HG03520 (cell line): ENCODE measurements around the gene TPI1.
"Not testable (repeated sequence)": the region's sequence is repeated elsewhere in the genome, so short reads cannot be mapped to it uniquely, and the experiment has no call there.

Experiments
- ATAC-seq: cut with Tn5 transposase; IDR thresholded peaks from one replicate; pipeline ENCODE4 v1.9.1; 2021; ENCODE audit warnings: mild to moderate bottlenecking, moderate library complexity; ENCODE audit not compliant: unreplicated experiment

Gene TPI1

GRCh38 chr12:6866920-6867412, 365 bp upstream of the TPI1 start:
- no peak for ATAC-seq

DNA sequence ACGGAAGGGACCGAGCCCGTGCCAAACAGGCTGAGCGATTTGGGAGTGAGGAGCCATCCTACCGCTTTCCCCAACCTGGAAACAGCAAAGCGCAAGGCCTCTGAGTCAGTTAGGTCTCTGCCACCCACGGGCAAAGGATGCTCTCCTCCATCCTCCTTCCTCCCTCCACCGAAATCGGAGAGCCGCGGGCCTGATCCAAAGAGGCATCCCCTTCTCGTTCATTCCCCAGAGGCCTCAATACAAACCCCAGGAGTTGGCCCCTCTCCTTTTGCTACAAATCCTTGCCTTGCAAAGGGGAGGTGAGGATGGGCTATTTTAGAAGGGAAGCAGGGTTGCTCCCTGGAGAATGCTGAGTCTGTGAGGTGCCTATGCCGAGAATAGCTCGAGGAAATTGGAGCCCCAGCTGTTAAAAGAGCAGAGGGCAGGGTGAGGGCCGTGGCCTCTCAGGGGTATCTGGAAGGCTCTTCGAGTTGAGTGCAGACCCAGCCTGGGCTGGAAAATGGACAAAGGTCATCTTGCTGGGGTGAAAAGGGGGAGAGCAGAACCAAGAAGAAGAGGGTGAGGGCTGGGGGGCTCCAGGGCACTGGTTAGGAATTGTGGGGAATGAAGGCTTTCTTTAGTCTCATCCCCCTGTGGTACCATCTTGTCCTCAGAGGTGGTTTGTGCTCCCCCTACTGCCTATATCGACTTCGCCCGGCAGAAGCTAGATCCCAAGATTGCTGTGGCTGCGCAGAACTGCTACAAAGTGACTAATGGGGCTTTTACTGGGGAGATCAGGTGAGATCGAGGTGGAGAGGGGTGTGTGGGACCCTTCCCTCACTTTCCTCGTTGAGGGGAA, 1.1 kb downstream of the TPI1 start:
- ATAC-seq: no peak

DNA sequence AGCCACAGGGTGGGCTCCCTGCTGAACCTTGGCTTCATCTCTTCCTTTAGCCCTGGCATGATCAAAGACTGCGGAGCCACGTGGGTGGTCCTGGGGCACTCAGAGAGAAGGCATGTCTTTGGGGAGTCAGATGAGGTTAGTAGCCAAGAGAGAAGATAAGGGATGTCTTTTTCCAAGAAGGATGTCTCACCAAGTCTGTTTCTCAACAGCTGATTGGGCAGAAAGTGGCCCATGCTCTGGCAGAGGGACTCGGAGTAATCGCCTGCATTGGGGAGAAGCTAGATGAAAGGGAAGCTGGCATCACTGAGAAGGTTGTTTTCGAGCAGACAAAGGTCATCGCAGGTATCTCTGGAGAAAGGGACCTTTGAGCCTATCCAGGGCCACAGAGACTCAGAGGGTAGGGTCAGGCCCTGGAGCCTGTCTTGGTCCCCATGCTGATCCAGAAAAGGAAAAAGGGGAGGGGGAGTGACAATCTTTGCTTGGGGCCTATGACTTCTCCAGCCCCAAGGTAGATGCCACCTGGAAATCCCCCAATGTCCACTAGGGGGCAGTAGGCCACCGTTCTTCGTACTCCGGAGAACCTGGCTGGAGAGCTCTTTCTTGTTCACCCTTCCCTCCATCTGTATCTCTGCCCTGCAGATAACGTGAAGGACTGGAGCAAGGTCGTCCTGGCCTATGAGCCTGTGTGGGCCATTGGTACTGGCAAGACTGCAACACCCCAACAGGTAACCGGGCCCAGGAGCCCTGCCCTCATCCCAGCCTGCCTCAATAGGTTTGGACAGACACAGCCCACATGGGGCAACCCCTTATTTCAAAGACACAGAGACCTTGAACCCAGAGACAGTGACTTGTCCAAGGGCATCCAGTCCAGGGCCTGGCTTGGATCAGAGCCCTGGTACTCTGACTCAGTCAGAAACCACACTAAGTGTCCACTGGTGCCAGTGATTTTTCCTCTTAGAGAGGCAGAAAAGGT, 2.0 kb downstream of the TPI1 start:
- no peak for ATAC-seq

GRCh38 chr12:6870304-6870703, 3.0 kb downstream of the TPI1 start:
- ATAC-seq: not testable (repeated sequence)

- no peak for ATAC-seq
Measured at GRCh38 chr12:6871052-6871957, 4.0 kb downstream of the TPI1 start.

GRCh38 chr12:6872073-6873048, 5.0 kb downstream of the TPI1 start:
- no peak for ATAC-seq

- ATAC-seq: peak; percentile 75
Measured at GRCh38 chr12:6873094-6874014, 6.0 kb downstream of the TPI1 start, which contains the start of gene SPSB2. TSS of gene SPSB2 (minus strand) at chr12:6873303. CDS start at chr12:6872901, 402 bp downstream.

DNA sequence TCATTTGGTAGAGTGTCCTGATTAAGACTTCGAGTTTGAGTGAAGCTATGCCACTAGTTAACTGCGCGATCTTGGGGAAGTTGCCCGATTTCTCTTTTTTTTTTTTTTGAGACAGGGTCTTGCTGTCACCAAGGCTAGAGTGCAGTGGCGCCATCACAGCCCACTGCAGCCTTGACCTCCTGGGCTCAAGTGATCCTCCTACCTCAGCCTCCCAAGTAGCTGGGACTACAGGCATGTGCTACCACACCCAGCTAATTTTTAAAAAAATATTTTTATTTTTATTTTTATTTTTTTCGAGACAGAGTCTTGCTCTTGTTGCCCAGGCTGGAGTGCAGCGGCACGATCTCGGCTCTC, 6.7 kb downstream of the TPI1 start:
- not testable (repeated sequence) for ATAC-seq

DNA sequence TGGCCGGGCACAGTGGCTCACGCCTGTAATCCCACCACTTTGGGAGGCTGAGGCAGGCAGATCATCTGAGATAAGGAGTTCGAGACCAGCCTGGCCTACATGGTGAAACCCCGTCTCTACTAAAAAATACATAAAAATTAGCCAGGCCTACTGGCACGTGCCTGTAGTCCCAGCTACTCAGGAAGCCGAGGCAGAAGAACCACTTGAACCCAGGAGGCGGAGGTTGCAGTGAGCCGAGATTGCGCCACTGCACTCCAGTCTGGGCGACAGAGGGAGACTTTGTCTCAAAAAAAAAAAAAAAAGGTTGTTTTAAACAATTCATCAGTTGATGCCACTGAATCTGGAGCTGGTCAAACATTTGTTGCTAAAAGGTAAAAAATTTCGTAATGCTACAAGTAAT, 12.5 kb downstream of the TPI1 start:
- not testable (repeated sequence) for ATAC-seq

DNA sequence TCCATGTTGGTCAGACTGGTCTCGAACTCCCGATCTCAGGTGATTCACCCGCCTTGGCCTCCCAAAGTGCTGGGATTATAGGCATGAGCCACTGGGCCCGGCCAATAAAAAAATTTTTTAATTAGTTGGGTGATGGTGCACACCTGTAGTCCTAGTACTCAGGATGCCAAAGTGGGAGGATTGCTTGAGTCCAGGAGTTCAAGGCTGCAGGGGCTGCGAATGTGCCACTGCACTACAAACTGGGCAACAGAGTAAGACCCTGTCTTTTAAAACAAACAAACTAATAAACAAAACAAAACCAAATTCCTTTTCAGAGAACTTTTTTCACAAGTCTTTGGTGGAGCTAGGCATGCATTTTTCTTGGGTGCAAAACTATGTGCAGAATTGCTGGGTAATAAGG, 15.9 kb downstream of the TPI1 start:
- ATAC-seq: no peak

GRCh38 chr12:6883683-6884082, 16.4 kb downstream of the TPI1 start:
- no peak for ATAC-seq

DNA sequence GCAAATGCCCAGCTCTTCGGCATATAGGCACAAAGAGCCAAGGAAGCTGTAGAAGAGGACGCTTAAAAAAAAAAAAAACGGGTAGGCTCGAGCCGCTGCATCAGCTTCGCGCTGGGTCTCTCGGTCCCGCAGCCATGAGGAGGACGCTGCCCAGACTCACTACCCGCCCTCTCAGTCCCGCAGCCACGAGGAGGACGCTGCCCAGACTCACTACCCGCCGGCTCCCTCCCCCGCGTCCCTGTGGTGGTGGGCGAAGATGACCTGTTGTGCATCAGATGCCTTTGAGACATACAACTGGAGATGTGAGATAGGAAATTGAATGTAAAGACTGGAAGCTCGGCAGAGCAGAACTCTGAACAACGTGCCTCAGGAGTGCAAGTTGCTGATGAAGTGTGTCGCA, 17.2 kb downstream of the TPI1 start:
- ATAC-seq: no peak

DNA sequence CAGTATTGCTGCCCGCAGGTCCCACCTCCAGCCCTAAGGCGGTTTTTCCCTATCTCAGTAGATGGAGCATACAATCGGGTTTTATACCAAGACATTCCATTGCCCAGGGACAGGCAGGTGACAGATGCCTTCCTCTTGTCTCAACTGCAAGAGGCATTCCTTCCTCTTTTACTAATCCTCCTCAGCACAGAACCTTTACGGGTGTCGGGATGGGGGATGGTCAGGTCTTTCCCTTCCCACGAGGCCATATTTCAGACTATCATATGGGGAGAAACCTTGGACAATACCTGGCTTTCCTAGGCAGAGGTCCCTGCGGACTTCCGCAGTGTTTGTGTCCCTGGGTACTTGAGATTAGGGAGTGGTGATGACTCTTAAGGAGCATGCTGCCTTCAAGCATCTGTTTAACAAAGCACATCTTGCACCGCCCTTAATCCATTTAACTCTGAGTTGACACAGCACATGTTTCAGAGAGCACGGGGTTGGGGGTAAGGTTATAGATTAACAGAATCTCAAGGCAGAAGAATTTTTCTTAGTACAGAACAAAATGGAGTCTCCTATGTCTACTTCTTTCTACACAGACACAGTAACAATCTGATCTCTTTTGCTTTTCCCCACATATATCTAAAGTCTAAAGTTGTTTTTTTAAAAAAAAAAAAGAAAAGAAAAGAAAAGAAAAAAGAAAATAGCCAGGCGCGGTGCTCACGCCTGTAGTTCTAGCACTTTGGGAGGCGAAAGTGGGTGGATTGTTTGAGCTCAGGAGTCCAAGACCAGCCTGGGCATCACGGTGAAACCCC, 19.1 kb downstream of the TPI1 start:
- not testable (repeated sequence) for ATAC-seq

GRCh38 chr12:6887460-6887859, 20.1 kb downstream of the TPI1 start:
- ATAC-seq: no peak

- no peak for ATAC-seq
Measured at GRCh38 chr12:6888360-6888759, 21.0 kb downstream of the TPI1 start.

- ATAC-seq: not testable (repeated sequence)
Measured at GRCh38 chr12:6888794-6889193, 21.5 kb downstream of the TPI1 start.

GRCh38 chr12:6889775-6890573, 22.6 kb downstream of the TPI1 start:
- not testable (repeated sequence) for ATAC-seq
